ENCODE results near the gene GNL1. TPM values are rescaled to one million over a fixed set of nuclear protein-coding genes. Genes with fewer than 3 reads are reported as not detected.

GNL1 gene
- total RNA-seq, 4 donors from 2014 or later = 18.9 to 46.0 (median 38.3) TPM

GRCh38 chr6:30598912-30599624 lies 42.8 kb upstream of the GNL1 start:
- no peak for TF ChIP-seq CTCF (IDR thresholded peaks at IDR 0.05; ENCODE audit: low read depth)

GRCh38 chr6:30592287-30592686 lies 36.0 kb upstream of the GNL1 start:
- TF ChIP-seq CTCF (IDR thresholded peaks at IDR 0.05; ENCODE audit: low read depth) = no peak

- TF ChIP-seq CTCF (IDR thresholded peaks at IDR 0.05; ENCODE audit: low read depth) = no peak
Observed at GRCh38 chr6:30591008-30591407, 34.7 kb upstream of the GNL1 start.

- no peak for TF ChIP-seq CTCF (IDR thresholded peaks at IDR 0.05; ENCODE audit: low read depth)
Observed at GRCh38 chr6:30590509-30590908, 34.2 kb upstream of the GNL1 start.

- TF ChIP-seq CTCF (IDR thresholded peaks at IDR 0.05; ENCODE audit: low read depth) = no peak
Observed at GRCh38 chr6:30589754-30590358, 33.6 kb upstream of the GNL1 start.

GRCh38 chr6:30583921-30584320 lies 27.6 kb upstream of the GNL1 start:
- no peak for TF ChIP-seq CTCF (IDR thresholded peaks at IDR 0.05; ENCODE audit: low read depth)

- TF ChIP-seq CTCF (IDR thresholded peaks at IDR 0.05; ENCODE audit: low read depth) = no peak
Observed at GRCh38 chr6:30578051-30578450, 21.8 kb upstream of the GNL1 start.
